K562 (cell line): ENCODE measurements around the gene ZNF773.
"Not testable (repeated sequence)": the region's sequence is repeated elsewhere in the genome, so short reads cannot be mapped to it uniquely, and the experiment has no call there.

Experiments used
- ADNP ChIP-seq: fragments of 200-800 bp; sonication (Bioruptor generic); IDR thresholded peaks from 2 replicates; pipeline ENCODE4 v1.6.1; 2016; ENCODE audit warnings: missing genetic modification characterization, missing compliant biosample characterization
- ATF3 ChIP-seq, 2 experiments: fragments of 450-650 bp in 1 of 2; sonication (generic) in 1 of 2; formaldehyde crosslinking in 1 of 2; IDR thresholded peaks in 1 of 2; conservative IDR thresholded peaks in 1 of 2; 2 replicates each; pipeline versions ENCODE4 v1.6.1 to v1.8.1; 2016 to 2023; ENCODE audit warnings: mild to moderate bottlenecking in 2 of 2, moderate library complexity in 2 of 2, inconsistent platforms in 1 of 2, missing genetic modification reagents in 1 of 2
- NR1H2 ChIP-seq: sonication (generic); formaldehyde crosslinking; IDR thresholded peaks from 2 replicates; pipeline ENCODE4 v1.4.0; 2020; ENCODE audit warnings: mild to moderate bottlenecking, missing genetic modification reagents
- NR2C2 ChIP-seq, 2 experiments: fragments of 200-800 bp in 1 of 2; sonication (Bioruptor generic) in 1 of 2; sonication (generic) in 1 of 2; formaldehyde crosslinking in 1 of 2; IDR thresholded peaks; 2 replicates each; pipeline versions ENCODE4 v1.6.1 to v1.8.0; 2016 to 2022; ENCODE audit warnings: mild to moderate bottlenecking in 1 of 2, missing compliant biosample characterization in 1 of 2, missing genetic modification characterization in 1 of 2, missing genetic modification reagents in 1 of 2
- ZNF274 ChIP-seq: IDR thresholded peaks from 2 replicates; pipeline ENCODE4 v1.6.1; 2011; ENCODE audit warnings: low read depth, mild to moderate bottlenecking, low read length, moderate library complexity, borderline replicate concordance
- TF ChIP-seq, protein P1 (sequence below), 3 experiments: IDR thresholded peaks in 2 of 3; conservative IDR thresholded peaks in 1 of 3; 2 replicates each; pipeline ENCODE4 v1.5.1; 2011 to 2012; ENCODE audit warnings: low read length in 3 of 3, mild to moderate bottlenecking in 3 of 3, control low read depth in 2 of 3, improper control_type of control experiment in 1 of 3, inconsistent platforms in 1 of 3, low read depth in 1 of 3, mixed read lengths in 1 of 3, moderate library complexity in 1 of 3; ENCODE audit not compliant: insufficient read depth in 2 of 3

- not testable (repeated sequence) for TF ChIP-seq ATF3 (IDR thresholded peaks at IDR 0.05); ATF3 (CRISPR knock-in tag; conservative IDR thresholded peaks at IDR 0.05); ADNP (tag); NR1H2 (CRISPR knock-in tag); ZNF274; NR2C2 (CRISPR knock-in tag; IDR thresholded peaks at IDR 0.05); NR2C2 (tag; IDR thresholded peaks at IDR 0.05)
- TF ChIP-seq, protein P1, sequence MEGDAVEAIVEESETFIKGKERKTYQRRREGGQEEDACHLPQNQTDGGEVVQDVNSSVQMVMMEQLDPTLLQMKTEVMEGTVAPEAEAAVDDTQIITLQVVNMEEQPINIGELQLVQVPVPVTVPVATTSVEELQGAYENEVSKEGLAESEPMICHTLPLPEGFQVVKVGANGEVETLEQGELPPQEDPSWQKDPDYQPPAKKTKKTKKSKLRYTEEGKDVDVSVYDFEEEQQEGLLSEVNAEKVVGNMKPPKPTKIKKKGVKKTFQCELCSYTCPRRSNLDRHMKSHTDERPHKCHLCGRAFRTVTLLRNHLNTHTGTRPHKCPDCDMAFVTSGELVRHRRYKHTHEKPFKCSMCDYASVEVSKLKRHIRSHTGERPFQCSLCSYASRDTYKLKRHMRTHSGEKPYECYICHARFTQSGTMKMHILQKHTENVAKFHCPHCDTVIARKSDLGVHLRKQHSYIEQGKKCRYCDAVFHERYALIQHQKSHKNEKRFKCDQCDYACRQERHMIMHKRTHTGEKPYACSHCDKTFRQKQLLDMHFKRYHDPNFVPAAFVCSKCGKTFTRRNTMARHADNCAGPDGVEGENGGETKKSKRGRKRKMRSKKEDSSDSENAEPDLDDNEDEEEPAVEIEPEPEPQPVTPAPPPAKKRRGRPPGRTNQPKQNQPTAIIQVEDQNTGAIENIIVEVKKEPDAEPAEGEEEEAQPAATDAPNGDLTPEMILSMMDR (IDR thresholded peaks at IDR 0.05 in 2 of 3, conservative IDR thresholded peaks at IDR 0.05 in 1 of 3; ENCODE audit: insufficient read depth in 2 of 3, low read depth in 1 of 3, low read length in 3 of 3) = not testable (repeated sequence)
Measured at GRCh38 chr19:57488299-57488644, 11.5 kb upstream of the ZNF773 start.
